Measurements from ENCODE around the gene CCL14. TPM values are rescaled to one million over a fixed set of nuclear protein-coding genes. Genes with fewer than 3 reads are reported as not detected.
"Not testable (repeated sequence)": the region's sequence is repeated elsewhere in the genome, so short reads cannot be mapped to it uniquely, and the experiment has no call there.

The CCL14 gene
- polyA plus RNA-seq, 4 donors, result 5.4 to 61.9 (median 6.3) TPM

DNA sequence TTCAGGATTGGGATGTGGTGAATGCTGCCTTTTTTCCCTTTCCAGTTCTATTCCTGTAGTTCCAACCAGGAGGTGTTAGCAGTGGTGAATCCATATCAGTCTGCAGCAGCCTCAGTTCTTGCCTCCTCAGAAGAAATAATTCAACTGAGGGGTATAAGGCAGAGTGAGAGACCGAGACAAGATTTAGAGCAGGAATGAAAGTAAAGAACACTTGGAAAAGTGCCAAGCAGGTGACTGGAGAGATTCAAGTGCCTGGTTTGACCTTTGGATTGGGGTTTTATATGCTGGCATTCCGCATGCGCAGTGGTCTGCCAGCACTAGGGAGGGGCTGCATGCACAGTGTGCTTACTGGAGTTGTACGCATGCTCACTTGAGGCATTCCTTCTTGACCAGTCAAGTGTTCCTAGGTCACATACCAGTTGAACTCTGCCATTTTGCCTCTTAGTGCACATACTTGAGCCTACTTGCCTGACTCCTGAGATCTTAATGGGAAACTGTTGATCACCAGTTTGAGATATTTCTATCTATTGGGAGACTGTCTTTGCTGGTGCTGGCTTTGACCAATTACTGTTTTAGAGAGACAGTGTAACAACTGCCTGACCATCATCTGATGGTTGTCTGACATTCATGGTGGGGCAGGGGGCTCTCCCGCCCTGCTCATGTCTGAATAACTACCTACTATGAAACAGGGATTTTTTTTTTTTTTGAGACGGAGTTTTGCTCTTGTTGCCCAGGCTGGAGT, 15.5 kb upstream of the CCL14 start:
- no peak for FAIRE-seq
- peak; percentile 98 to 99 for DNase-seq
- H3K4me3 ChIP-seq (ENCODE audit: low read depth in 1 of 3, low read length in 3 of 3), result peak overlapping the region in 2 of 3 donors; percentile 35 to 49
- peaks cover 0 to 26% (median 8%) of the 10 kb centered on the region in 3 donors for H3K4me1 ChIP-seq (ENCODE audit: control insufficient read depth in 3 of 3, insufficient read depth in 2 of 3, low read depth in 1 of 3, low read length in 2 of 3)
- no peaks in the 10 kb centered on the region for H3K9me3 ChIP-seq (ENCODE audit: control insufficient read depth in 2 of 2, insufficient read depth in 1 of 2, low read depth in 1 of 2, low read length in 1 of 2)
- 40 to 66% (median 46%) methylated on average over 6 of the region's 6 CpGs for WGBS, 3 donors
- H3K27me3 ChIP-seq (ENCODE audit: control insufficient read depth in 3 of 3, insufficient read depth in 3 of 3, low read length in 3 of 3), result no peaks in the 10 kb centered on the region
- H3K27ac ChIP-seq (ENCODE audit: low read depth in 1 of 3, low read length in 2 of 3), result peak overlapping the region; percentile 77 to 94 (median 92)
- peaks cover 0 to 18% (median 3%) of the 10 kb centered on the region in 3 donors for H3K36me3 ChIP-seq (ENCODE audit: control insufficient read depth in 3 of 3, insufficient read depth in 2 of 3, low read depth in 1 of 3, low read length in 3 of 3)

DNA sequence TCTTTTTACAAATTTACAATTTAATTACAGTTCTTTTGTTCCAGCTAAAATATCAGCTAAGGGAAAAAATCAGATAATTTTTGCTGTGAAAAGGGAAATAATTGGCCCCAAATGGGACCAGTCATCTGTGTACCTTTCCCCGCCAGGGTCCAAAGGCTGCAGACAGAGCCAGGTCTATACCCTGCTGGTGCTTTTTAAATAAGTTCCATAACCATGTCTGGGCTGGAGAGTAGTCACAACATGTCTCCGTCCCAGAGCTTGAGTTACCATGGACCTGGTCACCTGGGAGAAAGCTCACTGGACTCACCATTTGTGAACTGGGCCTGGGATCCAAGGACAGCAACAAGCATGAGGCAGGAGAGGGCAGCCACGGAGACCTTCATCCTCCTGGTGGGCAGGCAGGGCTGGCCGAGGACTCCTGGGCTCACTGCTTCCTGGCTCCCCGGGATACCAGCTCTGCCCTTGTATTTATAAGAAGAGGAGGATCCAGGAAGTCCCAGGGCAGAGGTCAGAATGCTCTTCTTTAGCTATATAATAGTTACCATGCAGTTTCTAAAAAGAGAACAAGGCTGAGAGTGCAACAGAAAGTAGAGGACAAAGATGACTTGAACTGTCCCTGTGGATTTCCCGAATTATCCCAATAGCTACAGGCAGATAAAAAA, 14.7 kb upstream of the CCL14 start, which contains the start of gene CCL15:
Gene CCL15 (minus strand): TSS at position 444 of the 662 bp plus-strand sequence. CDS start 61 bp downstream, at position 383.
- peak within 1 kb of the TSS; percentile 86 to 94 (median 92) for H3K27ac ChIP-seq (ENCODE audit: low read depth in 1 of 3, low read length in 2 of 3)
- WGBS, 3 donors, result 15 to 52% (median 42%) methylated on average over 6 of the region's 6 CpGs
- H3K4me3 ChIP-seq (ENCODE audit: low read depth in 1 of 3, low read length in 3 of 3), result peak within 1 kb of the TSS in 2 of 3 donors; percentile 35 to 49
- FAIRE-seq (no peak), DNase-seq (peak; percentile 78 to 79)
- H3K27me3 ChIP-seq (ENCODE audit: control insufficient read depth in 3 of 3, insufficient read depth in 3 of 3, low read length in 3 of 3), result no peaks in the 10 kb centered on the region
- H3K9me3 ChIP-seq (ENCODE audit: control insufficient read depth in 2 of 2, insufficient read depth in 1 of 2, low read depth in 1 of 2, low read length in 1 of 2), result no peaks in the 10 kb centered on the region
- peaks cover 0 to 26% (median 8%) of the 10 kb centered on the region in 3 donors for H3K4me1 ChIP-seq (ENCODE audit: control insufficient read depth in 3 of 3, insufficient read depth in 2 of 3, low read depth in 1 of 3, low read length in 2 of 3)
- H3K36me3 ChIP-seq (ENCODE audit: control insufficient read depth in 3 of 3, insufficient read depth in 2 of 3, low read depth in 1 of 3, low read length in 3 of 3), result peaks cover 2 to 23% (median 6%) of the 10 kb centered on the region in 3 donors

DNA sequence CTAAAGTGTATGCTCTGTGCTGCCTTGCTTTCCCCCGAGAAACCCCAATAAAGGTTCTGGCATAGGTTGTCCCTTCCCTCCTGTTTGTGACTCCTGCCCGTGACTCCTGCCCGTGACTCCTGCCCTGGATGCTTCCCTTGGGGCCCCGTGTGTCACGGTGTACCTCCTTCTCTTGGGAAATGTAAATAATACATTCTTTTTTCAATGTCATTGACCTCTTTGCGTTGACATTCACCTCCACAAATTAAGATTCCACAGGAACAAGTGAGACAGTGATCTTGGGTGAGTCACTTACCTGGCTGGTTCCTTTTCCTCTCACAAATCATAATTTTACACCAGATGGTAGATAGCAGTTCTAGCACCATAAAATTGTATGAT, 14.2 kb upstream of the CCL14 start:
- FAIRE-seq (no peak), DNase-seq (peak; percentile 56 to 73)
- H3K36me3 ChIP-seq (ENCODE audit: control insufficient read depth in 3 of 3, insufficient read depth in 2 of 3, low read depth in 1 of 3, low read length in 3 of 3), result peaks cover 2 to 23% (median 6%) of the 10 kb centered on the region in 3 donors
- H3K4me3 ChIP-seq (ENCODE audit: low read depth in 1 of 3, low read length in 3 of 3), result peak overlapping the region in 2 of 3 donors; percentile 35 to 49
- peaks cover 0 to 26% (median 6%) of the 10 kb centered on the region in 3 donors for H3K4me1 ChIP-seq (ENCODE audit: control insufficient read depth in 3 of 3, insufficient read depth in 2 of 3, low read depth in 1 of 3, low read length in 2 of 3)
- peak overlapping the region; percentile 86 to 94 (median 92) for H3K27ac ChIP-seq (ENCODE audit: low read depth in 1 of 3, low read length in 2 of 3)
- no peaks in the 10 kb centered on the region for H3K9me3 ChIP-seq (ENCODE audit: control insufficient read depth in 2 of 2, insufficient read depth in 1 of 2, low read depth in 1 of 2, low read length in 1 of 2)
- H3K27me3 ChIP-seq (ENCODE audit: control insufficient read depth in 3 of 3, insufficient read depth in 3 of 3, low read length in 3 of 3), result no peaks in the 10 kb centered on the region
- WGBS, 3 donors, result 14 to 59% (median 37%) methylated on average over 6 of the region's 6 CpGs

DNA sequence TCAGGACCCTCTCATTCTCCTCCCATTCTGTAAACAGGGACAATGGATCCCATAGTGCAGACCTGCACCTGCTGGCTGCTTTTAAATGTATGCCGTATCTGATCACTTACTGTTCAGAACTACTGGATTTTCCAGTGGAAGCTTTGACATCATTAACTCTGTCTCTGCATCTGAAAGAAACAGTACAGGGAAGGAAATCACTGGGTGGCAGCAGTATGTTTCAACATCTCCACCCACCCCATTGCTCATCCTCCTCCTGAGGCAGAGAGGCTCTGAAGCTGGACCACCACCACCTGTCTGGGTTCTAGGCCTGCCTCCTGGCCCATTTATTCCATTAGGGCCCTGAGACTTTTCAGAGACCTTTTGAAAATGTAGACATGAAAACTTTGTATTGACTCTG, 12.2 kb upstream of the CCL14 start:
- DNase-seq, result no peak
- WGBS, 3 donors, result 83 to 92% (median 85%) methylated on average over 1 of the region's 1 CpG
- Histone ChIP-seq H3K27ac (ENCODE audit: low read depth in 1 of 3, low read length in 2 of 3) (no peak overlapping the region), H3K4me3 (ENCODE audit: low read depth in 1 of 3, low read length in 3 of 3) (no peak overlapping the region), H3K36me3 (ENCODE audit: control insufficient read depth in 3 of 3, insufficient read depth in 2 of 3, low read depth in 1 of 3, low read length in 3 of 3) (peaks cover 2 to 23% (median 6%) of the 10 kb centered on the region in 3 donors), H3K27me3 (ENCODE audit: control insufficient read depth in 3 of 3, insufficient read depth in 3 of 3, low read length in 3 of 3) (no peaks in the 10 kb centered on the region), H3K9me3 (ENCODE audit: control insufficient read depth in 2 of 2, insufficient read depth in 1 of 2, low read depth in 1 of 2, low read length in 1 of 2) (no peaks in the 10 kb centered on the region), H3K4me1 (ENCODE audit: control insufficient read depth in 3 of 3, insufficient read depth in 2 of 3, low read depth in 1 of 3, low read length in 2 of 3) (peaks cover 0 to 19% (median 4%) of the 10 kb centered on the region in 3 donors)
- no peak for FAIRE-seq

DNA sequence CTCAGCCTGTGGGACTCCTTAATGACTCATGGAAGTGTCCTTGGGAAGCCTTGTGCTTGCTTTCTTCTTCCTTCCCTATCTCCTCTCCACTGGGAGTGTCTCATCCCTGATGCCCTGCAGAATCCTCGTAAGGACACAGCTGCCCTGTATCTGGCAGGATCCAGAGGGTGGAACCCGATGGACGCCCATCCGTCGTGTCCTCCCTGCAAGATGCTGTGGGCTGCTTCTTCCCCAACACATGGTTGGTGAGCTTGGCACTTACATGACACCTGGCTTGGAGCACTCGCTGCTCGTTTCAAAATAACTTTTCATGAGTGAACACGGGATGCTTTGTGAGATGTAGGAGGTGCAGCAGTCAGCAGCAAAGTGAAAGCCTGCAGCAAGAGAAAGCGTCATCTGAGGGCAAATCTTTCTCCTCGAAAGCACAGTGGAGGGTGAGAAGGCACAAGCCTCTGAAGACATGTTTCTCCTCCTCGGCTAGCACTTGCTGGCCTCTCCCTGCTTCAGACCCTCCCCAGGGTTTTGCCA, 11.6 kb upstream of the CCL14 start:
- H3K9me3 ChIP-seq (ENCODE audit: control insufficient read depth in 2 of 2, insufficient read depth in 1 of 2, low read depth in 1 of 2, low read length in 1 of 2), result no peaks in the 10 kb centered on the region
- H3K36me3 ChIP-seq (ENCODE audit: control insufficient read depth in 3 of 3, insufficient read depth in 2 of 3, low read depth in 1 of 3, low read length in 3 of 3), result peaks cover 2 to 28% (median 6%) of the 10 kb centered on the region in 3 donors
- 82 to 83% (median 83%) methylated on average over 11 of the region's 11 CpGs for WGBS, 3 donors
- H3K4me1 ChIP-seq (ENCODE audit: control insufficient read depth in 3 of 3, insufficient read depth in 2 of 3, low read depth in 1 of 3, low read length in 2 of 3), result peaks cover 0 to 13% (median 4%) of the 10 kb centered on the region in 3 donors
- no peak overlapping the region for H3K4me3 ChIP-seq (ENCODE audit: low read depth in 1 of 3, low read length in 3 of 3)
- no peak overlapping the region for H3K27ac ChIP-seq (ENCODE audit: low read depth in 1 of 3, low read length in 2 of 3)
- no peaks in the 10 kb centered on the region for H3K27me3 ChIP-seq (ENCODE audit: control insufficient read depth in 3 of 3, insufficient read depth in 3 of 3, low read length in 3 of 3)
- DNase-seq (no peak), FAIRE-seq (no peak)

DNA sequence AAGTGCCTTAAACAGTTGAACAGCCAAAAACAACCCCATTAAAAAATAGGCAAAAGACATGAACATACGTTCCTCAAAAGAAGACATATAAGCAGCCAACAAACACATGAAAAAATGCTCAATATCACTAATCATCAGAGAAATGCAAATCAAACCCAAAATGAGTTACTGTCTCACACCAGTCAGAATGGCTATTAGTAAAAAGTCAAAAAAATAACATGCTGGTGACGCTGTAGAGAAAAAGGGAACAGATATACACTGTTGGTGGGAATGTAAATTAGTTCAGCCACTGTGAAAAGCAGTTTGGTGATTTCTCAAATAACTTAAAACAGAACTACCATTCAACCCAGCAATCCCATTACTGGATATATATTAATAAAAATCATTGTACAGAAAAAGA, 8.8 kb upstream of the CCL14 start:
- H3K4me3 ChIP-seq (ENCODE audit: low read depth in 1 of 3, low read length in 3 of 3); DNase-seq; H3K9me3 ChIP-seq (ENCODE audit: control insufficient read depth in 2 of 2, insufficient read depth in 1 of 2, low read depth in 1 of 2, low read length in 1 of 2); H3K27me3 ChIP-seq (ENCODE audit: control insufficient read depth in 3 of 3, insufficient read depth in 3 of 3, low read length in 3 of 3); FAIRE-seq; H3K27ac ChIP-seq (ENCODE audit: low read depth in 1 of 3, low read length in 2 of 3): not testable (repeated sequence)
- H3K4me1 ChIP-seq (ENCODE audit: control insufficient read depth in 3 of 3, insufficient read depth in 2 of 3, low read depth in 1 of 3, low read length in 2 of 3), result peaks cover 0 to 18% (median 0%) of the 10 kb centered on the region in 3 donors
- peaks cover 2 to 43% (median 6%) of the 10 kb centered on the region in 3 donors for H3K36me3 ChIP-seq (ENCODE audit: control insufficient read depth in 3 of 3, insufficient read depth in 2 of 3, low read depth in 1 of 3, low read length in 3 of 3)
- 86 to 93% (median 89%) methylated on average over 2 of the region's 2 CpGs for WGBS, 3 donors

DNA sequence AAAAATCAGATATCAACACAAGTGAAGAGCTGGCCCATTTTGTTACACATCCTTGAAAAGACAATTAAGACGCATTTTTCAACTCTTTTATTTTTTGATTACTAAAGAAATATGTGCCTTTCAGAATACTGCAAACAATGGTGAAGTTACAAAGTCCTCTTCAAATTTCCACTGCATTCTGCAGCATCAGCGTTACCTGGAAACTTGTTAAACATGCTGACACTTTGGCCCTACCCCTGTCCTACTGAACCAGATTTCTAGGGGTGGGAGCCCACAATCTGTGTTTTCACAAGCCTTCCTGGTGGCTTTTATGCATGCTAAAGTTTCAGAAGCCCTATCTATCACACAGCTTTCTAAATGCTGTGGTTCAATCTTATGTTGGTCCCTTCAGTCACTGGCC, 4.5 kb upstream of the CCL14 start:
- H3K4me1 ChIP-seq (ENCODE audit: control insufficient read depth in 3 of 3, insufficient read depth in 2 of 3, low read depth in 1 of 3, low read length in 2 of 3), result peaks cover 0 to 15% (median 0%) of the 10 kb centered on the region in 3 donors
- DNase-seq (peak; percentile 30 to 87), FAIRE-seq (no peak)
- no peaks in the 10 kb centered on the region for H3K27me3 ChIP-seq (ENCODE audit: control insufficient read depth in 3 of 3, insufficient read depth in 3 of 3, low read length in 3 of 3)
- H3K4me3 ChIP-seq (ENCODE audit: low read depth in 1 of 3, low read length in 3 of 3), result no peak overlapping the region
- H3K27ac ChIP-seq (ENCODE audit: low read depth in 1 of 3, low read length in 2 of 3), result peak overlapping the region in 1 of 3 donors; percentile 89
- 27 to 62% (median 40%) methylated on average over 2 of the region's 2 CpGs for WGBS, 3 donors
- no peaks in the 10 kb centered on the region for H3K9me3 ChIP-seq (ENCODE audit: control insufficient read depth in 2 of 2, insufficient read depth in 1 of 2, low read depth in 1 of 2, low read length in 1 of 2)
- H3K36me3 ChIP-seq (ENCODE audit: control insufficient read depth in 3 of 3, insufficient read depth in 2 of 3, low read depth in 1 of 3, low read length in 3 of 3), result peaks cover 0 to 29% (median 0%) of the 10 kb centered on the region in 3 donors

DNA sequence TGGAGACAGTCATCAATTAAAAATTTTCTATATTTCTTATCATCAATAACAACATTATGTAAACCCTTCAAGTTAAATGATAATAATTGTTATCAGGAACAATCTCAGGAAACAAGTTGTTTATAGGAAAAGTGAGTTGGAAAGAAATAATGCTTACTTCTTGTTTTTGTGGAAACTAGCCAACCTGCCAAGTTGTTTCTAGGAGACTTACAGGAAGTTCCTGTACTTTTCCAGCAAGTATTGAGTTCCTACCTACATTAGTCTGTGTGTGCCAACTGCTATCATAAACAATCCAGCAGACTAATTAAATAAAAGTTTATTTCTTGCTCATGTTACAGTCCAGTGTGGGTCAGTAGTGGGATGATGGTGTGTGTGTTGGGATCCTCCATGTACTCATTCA, 1.6 kb upstream of the CCL14 start:
- H3K27me3 ChIP-seq (ENCODE audit: control insufficient read depth in 3 of 3, insufficient read depth in 3 of 3, low read length in 3 of 3), result no peaks in the 10 kb centered on the region
- no peak for FAIRE-seq
- no peak overlapping the region for H3K4me3 ChIP-seq (ENCODE audit: low read depth in 1 of 3, low read length in 3 of 3)
- peaks cover 0 to 15% (median 0%) of the 10 kb centered on the region in 3 donors for H3K4me1 ChIP-seq (ENCODE audit: control insufficient read depth in 3 of 3, insufficient read depth in 2 of 3, low read depth in 1 of 3, low read length in 2 of 3)
- H3K36me3 ChIP-seq (ENCODE audit: control insufficient read depth in 3 of 3, insufficient read depth in 2 of 3, low read depth in 1 of 3, low read length in 3 of 3), result peaks cover 0 to 40% (median 0%) of the 10 kb centered on the region in 3 donors
- H3K9me3 ChIP-seq (ENCODE audit: control insufficient read depth in 2 of 2, insufficient read depth in 1 of 2, low read depth in 1 of 2, low read length in 1 of 2), result no peaks in the 10 kb centered on the region
- no peak overlapping the region for H3K27ac ChIP-seq (ENCODE audit: low read depth in 1 of 3, low read length in 2 of 3)
- no peak for DNase-seq

All from small intestine (tissue), 7 donors.